Amniotic epithelial cell (primary cell): Measurements from ENCODE around the gene CFAP65.

Experiments used
- DNase-seq: peaks from one replicate; pipeline ENCODE4 v3.0.0-alpha.2; 2010; ENCODE audit warnings: low read depth

The CFAP65 gene

GRCh38 chr2:219030177-219030940 lies 11.0 kb downstream of the CFAP65 start:
- DNase-seq = no peak

GRCh38 chr2:219029829-219030165 lies 11.5 kb downstream of the CFAP65 start:
- peak; percentile 53 for DNase-seq

- no peak for DNase-seq
Measured at GRCh38 chr2:219028996-219029828, 12.1 kb downstream of the CFAP65 start.

GRCh38 chr2:219028141-219028540 lies 13.2 kb downstream of the CFAP65 start:
- no peak for DNase-seq

- DNase-seq = no peak
Measured at GRCh38 chr2:219027511-219028055, 13.7 kb downstream of the CFAP65 start.

- no peak for DNase-seq
Measured at GRCh38 chr2:219026946-219027345, 14.4 kb downstream of the CFAP65 start.

GRCh38 chr2:219025637-219026585 lies 15.4 kb downstream of the CFAP65 start:
- DNase-seq = no peak

GRCh38 chr2:219024059-219024458 lies 17.3 kb downstream of the CFAP65 start:
- no peak for DNase-seq

- no peak for DNase-seq
Measured at GRCh38 chr2:219023045-219023605, 18.2 kb downstream of the CFAP65 start.

- DNase-seq = no peak
Measured at GRCh38 chr2:219022616-219023015, 18.7 kb downstream of the CFAP65 start.

- DNase-seq = no peak
Measured at GRCh38 chr2:219022041-219022440, 19.3 kb downstream of the CFAP65 start.

- no peak for DNase-seq
Measured at GRCh38 chr2:219021591-219021990, 19.7 kb downstream of the CFAP65 start.

GRCh38 chr2:219020604-219021365 lies 20.5 kb downstream of the CFAP65 start:
- no peak for DNase-seq

GRCh38 chr2:219019436-219019835 lies 21.9 kb downstream of the CFAP65 start:
- no peak for DNase-seq

- no peak for DNase-seq
Measured at GRCh38 chr2:219018726-219019125, 22.6 kb downstream of the CFAP65 start.

- no peak for DNase-seq
Measured at GRCh38 chr2:219018286-219018685, 23.0 kb downstream of the CFAP65 start.

- no peak for DNase-seq
Measured at GRCh38 chr2:219017201-219017931, 23.9 kb downstream of the CFAP65 start.

GRCh38 chr2:219016721-219017120 lies 24.6 kb downstream of the CFAP65 start:
- DNase-seq = no peak

GRCh38 chr2:219010873-219011272 lies 30.4 kb downstream of the CFAP65 start:
- no peak for DNase-seq

- no peak for DNase-seq
Measured at GRCh38 chr2:219010162-219010756, 31.1 kb downstream of the CFAP65 start.
